Right hindlimb (tissue), 1 donor: ENCODE measurements around the gene PMEPA1.
"Not testable (repeated sequence)": the region's sequence is repeated elsewhere in the genome, so short reads cannot be mapped to it uniquely, and the experiment has no call there.

Experiments used
- DNase-seq: peaks from one replicate; pipeline ENCODE4 v3.0.0-alpha.2; 2018

PMEPA1 gene

GRCh38 chr20:57647933-57648785 is 61.7 kb downstream of the PMEPA1 start:
- DNase-seq, result peak; percentile 9

DNA sequence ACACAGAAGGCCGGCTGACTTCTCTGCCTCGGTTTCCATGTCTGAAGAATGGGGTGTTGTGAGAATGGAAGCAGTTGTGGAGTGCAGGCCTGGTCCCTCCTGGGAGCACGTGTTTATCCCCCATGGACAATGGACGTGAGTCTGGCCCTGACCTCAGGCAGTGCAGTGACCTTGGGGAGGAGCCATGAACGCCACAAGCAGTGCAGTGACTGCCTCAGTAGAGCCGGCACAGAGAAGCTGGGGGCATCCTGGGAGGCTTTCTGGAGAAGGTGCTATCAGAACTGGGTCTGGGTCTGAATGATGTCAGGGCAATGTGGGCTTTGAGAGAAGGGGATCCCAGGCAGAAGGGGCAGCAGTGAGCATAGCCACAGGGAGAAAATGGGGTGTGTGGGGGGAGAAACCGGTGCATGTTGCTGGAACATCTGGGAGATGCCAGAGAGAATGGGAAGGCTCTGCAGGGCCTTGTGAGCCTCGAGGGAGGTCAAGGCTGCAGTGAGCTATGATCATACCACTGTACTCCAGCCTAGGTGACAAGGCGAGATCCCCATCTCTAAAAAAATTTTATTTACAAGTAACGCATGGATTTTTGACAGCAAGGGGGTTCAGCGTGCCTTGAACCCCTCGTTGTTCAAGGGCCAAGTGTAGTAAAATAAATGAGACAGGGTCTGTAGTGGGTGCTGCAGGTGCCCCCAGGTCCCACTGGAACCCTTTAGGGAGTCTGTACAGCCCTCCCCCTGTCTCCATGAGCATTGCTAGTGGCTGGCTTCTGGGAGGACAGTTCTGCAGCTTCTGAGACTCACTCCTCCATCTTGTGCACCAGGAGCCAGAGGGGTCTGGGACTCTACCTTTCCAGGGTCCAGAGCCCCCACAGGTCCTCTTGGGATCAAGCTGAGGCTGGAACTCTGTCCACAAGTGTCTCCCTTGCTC is 62.5 kb downstream of the PMEPA1 start:
- peak; percentile 16 for DNase-seq

- DNase-seq, result no peak
Measured at GRCh38 chr20:57638895-57639236, 70.9 kb downstream of the PMEPA1 start.

DNA sequence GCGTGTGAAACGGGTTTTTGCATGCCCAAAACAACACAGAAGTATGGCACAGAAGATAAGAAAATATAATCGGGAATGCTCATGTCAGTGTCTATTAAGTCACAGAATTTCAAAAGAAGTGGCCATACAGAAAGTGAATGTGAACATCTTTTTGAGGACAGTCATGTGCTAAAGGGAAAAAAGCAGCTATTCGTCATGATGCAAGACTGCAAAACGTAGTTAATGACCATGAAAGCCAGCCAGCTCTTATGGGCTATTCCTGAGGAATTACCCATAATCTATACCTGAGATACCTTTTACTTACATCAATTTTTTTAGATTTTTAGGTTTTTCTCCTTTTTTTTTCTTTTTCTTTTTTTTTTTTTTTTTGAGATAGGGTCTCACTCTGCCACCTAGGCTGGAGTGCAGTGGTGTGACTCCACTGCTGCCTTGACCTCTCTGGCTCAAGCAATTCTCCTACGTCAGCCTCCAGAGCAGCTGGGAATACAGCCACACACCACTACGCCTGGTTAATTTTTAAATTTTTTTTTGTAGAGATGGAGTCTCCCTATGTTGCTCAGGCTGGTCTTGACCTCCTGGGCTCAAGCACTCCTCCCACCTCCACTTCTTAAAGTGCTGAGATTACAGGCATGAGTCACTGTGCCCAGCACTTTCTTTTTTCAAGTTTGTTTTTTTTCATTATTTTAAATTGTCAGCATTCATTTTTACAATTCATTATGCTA is 71.5 kb downstream of the PMEPA1 start:
- no peak for DNase-seq

- no peak for DNase-seq
Measured at GRCh38 chr20:57633945-57634491, 75.8 kb downstream of the PMEPA1 start.

DNA sequence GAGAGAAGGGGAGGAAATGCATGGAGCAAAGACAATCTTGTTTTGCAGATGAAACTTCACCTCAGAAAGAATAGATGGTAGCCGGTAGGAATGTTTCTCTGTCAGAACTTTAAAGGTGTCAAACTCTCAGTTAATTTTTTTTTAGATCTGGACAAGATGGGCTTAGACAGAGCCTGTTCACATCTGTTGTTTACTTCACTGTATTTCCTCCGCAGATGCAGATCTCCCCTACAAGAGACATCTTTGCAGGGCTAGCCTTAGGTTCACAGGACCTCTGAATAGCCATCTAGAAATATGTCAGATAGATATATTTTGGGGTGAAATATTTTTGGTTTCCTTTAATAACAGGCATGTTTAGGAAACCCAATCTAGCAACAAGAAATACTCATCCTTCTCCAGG is 77.5 kb downstream of the PMEPA1 start:
- DNase-seq, result no peak

- DNase-seq, result no peak
Measured at GRCh38 chr20:57630061-57630460, 79.8 kb downstream of the PMEPA1 start.

DNA sequence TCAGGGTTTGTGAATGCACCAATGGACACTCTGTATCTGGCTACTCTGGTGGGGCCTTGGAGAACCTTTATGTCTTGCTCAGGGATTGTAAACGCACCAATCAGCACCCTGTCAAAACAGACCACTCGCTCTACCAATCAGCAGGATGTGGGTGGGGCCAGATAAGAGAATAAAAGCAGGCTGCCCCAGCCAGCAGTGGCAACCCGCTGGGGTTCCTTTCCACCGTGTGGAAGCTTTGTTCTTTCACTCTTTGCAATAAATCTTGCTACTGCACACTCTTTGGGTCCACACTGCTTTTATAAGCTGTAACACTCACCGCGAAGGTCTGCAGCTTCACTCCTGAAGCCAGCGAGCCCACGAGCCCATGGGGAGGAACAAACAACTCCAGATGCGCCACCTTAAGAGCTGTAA is 80.3 kb downstream of the PMEPA1 start:
- DNase-seq, result not testable (repeated sequence)

DNA sequence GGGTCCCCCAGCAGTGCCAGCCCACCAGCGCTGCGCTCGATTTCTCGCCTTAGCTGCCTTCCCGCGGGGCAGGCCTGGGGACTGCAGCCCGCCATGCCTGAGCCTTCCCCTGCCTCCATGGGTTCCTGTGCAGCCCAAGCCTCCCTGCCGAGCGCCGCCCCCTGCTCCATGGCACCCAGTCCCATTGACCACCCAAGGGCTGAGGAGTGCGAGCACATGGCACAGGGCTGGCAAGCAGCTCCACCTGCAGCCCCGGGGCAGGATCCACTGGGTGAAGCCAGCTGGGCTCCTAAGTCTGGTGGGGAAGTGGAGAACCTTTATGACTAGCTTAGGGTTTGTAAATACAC is 80.9 kb downstream of the PMEPA1 start:
- not testable (repeated sequence) for DNase-seq

DNA sequence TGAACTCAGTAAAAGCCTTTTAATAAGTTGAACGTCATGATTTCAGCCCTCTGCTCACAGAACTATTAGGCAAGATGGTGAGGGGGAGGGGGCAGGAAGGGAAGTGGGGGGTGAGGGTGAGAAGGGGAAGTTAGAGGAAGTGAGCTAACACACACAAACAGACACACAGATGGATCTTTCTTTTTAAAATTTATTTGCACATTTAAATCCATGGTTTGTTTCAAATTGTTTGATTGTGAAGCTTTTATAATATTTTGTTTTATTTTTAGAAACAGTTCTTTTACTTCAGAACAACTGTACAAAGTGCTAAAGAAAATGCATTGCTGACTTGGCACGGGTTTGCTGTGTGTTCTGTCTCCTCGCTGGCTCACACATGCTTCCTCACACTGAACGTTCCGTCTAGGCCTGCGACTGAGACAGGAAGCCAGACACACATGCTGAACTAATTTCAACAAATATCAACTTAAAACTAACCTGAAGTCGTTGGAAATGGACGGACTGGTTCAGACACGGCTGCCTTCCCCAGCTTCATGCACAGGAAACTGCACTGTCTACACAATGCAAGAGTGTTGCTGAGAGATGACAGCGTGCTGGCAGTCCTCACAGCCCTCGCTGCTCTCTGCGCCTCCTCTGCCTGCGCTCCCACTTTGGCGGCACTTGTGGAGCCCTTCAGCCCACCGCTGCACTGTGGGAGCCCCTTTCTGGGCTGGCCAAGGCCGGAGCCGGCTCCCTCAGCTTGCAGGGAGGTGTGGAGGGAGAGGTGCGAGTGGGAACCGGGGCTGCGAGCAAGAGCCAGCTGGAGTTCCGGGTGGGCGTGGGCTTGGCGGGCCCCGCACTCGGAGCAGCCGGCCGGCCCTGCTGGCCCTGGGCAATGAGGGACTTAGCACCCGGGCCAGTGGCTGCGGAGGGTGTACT is 81.5 kb downstream of the PMEPA1 start:
- peak; percentile 75 for DNase-seq

DNA sequence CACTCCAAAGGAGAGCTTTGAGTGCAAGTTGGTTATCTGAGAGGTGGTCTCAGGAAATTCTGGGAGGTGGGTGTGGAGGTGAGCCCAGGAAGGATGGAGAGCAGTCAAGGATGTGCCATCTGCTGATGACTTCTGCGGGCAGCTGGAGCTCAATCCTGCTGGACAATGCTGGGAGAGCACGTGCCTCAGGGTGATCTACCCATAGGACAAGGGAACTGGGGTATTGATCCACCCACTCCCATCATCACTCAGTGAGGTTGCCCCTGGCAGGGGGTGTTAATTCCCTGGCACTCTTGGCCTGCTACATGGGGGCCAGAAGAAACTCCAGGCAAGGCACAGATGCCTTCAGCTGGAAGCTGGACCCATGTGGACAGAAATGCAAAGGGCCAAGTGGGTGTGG is 82.5 kb downstream of the PMEPA1 start:
- DNase-seq, result no peak

DNA sequence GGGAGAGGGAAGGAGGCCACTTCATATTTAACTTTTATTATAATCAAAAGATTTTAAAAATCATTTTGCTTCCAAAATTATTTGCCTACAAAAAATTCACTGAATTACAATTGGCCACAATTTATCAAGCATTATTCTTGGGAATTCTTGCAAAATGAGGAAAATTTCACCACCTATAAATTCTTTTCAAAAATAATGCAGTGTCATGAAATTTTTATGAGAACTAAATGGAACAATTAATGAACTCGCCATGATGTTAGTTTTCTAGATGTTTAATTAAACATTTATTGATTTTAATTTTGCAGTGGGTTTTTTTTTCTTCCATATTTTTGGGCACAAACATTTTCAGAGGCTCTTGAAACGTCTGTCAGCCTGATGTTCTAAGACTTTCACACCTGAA is 83.8 kb downstream of the PMEPA1 start:
- DNase-seq, result no peak

GRCh38 chr20:57625181-57625958 is 84.4 kb downstream of the PMEPA1 start:
- DNase-seq, result no peak

GRCh38 chr20:57624124-57624523 is 85.7 kb downstream of the PMEPA1 start:
- DNase-seq, result no peak

GRCh38 chr20:57622579-57623381 is 87.0 kb downstream of the PMEPA1 start:
- peak; percentile 45 for DNase-seq

DNA sequence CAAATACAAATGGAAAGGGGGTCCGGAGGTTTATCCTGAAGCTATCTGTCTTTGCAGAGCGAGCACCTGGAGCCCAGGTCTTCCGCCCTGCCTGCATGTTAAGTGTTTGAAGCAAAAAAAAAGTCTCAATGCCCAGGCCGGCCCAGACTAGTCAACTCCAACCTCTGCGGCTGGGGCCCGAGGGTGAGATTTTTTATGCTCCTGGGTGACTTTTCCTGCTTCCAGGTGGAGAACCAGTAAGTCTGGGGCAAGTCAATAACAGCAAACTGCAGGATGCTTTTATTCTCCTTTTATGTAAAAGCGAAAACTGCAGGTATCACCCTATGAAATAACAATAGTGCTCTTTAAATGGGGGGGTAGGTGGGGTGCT is 87.6 kb downstream of the PMEPA1 start:
- DNase-seq, result no peak

DNA sequence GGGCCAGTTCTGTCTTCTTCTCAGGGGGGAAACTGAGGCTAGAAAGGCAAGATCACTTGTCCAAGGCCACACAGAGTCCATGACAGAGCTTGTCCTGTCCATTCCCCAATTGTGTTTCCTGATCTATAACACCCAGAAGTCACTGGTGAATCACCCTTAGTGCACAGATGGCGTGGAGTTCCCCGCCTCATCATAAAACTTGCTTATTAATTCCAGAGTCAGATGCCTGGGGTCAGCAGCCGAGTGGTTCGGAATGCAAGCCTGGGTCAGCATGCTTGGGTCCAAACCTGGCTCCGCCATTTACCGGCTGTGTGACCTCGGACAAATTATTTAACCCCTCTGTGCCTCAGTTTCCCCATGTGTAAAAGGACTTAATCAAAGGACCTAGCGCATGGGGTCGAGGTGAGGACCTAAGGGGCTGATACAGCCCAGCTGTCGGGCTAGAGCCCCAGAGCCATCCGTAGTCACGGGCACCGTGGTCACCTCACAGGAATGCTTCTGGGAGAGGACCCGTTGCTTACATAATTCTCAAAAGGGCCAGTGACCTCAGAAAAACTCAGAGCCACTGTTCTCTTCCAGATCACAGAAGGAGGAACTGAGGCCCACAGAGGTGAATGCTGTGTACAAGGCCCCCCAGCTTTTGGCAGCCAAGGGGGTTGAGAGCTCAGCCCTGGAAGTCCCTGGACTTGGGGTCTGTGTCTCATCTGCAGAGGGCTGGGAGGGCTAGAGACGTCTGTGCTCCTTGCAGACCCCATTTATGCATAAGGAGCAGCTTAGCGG is 88.2 kb downstream of the PMEPA1 start:
- DNase-seq, result no peak

- DNase-seq, result no peak
Measured at GRCh38 chr20:57620999-57621398, 88.8 kb downstream of the PMEPA1 start.

DNA sequence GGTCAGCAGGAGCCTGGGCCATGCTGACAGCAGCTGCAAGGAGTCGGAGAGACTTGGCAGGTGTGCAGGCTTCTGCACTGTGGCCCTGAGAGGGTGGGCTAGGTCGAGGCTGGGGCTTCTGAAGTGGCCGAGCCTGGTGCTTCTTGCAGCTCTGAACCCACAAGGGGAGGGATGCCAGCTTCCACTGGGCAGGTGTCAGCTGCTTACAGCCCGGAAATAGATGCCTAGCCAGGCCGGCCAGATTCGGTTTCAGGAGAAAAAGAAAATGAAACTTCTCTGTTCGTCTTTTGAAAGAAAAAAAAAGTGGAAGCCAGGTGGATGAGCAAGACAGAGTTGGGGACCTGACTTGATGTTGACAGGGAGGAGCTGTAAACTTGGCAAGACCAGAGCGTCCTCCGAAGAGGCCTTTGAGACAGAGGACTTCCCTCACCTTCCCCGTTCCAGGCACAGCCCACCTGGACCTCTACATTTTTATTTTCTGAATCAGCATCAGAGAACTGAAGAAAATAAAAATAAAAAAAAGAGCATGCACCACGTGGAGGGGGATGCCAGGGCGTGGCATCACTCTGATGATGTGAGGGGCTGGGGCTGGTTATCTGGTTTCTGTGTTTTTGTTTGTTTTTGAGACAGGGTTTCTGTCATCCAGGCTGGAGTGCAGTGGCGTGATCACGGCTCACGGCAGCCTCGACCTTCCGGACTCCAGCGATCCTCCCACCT is 89.4 kb downstream of the PMEPA1 start, which contains the start of gene ZBP1:
Gene ZBP1 (minus strand): TSS at position 153 of the 717 bp plus-strand sequence. CDS start 131 bp downstream, at position 22.
- no peak for DNase-seq
